ENCODE data around the gene MAMDC2. TPM values are rescaled to one million over a fixed set of nuclear protein-coding genes. Genes with fewer than 3 reads are reported as not detected.

Gene MAMDC2
- total RNA-seq, 4 donors from 2014 or later = 8.9 to 24.7 (median 17.4) TPM

GRCh38 chr9:70121818-70122436, 78.3 kb downstream of the MAMDC2 start:
- peaks cover 0 to 6% (median 0%) of the 10 kb centered on the region in 3 donors for H3K36me3 ChIP-seq
- H3K4me1 ChIP-seq = no peaks in the 10 kb centered on the region
- no peak for DNase-seq
- TF ChIP-seq, protein P1, sequence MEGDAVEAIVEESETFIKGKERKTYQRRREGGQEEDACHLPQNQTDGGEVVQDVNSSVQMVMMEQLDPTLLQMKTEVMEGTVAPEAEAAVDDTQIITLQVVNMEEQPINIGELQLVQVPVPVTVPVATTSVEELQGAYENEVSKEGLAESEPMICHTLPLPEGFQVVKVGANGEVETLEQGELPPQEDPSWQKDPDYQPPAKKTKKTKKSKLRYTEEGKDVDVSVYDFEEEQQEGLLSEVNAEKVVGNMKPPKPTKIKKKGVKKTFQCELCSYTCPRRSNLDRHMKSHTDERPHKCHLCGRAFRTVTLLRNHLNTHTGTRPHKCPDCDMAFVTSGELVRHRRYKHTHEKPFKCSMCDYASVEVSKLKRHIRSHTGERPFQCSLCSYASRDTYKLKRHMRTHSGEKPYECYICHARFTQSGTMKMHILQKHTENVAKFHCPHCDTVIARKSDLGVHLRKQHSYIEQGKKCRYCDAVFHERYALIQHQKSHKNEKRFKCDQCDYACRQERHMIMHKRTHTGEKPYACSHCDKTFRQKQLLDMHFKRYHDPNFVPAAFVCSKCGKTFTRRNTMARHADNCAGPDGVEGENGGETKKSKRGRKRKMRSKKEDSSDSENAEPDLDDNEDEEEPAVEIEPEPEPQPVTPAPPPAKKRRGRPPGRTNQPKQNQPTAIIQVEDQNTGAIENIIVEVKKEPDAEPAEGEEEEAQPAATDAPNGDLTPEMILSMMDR (IDR thresholded peaks at IDR 0.05) = no peak
- no peak for TF ChIP-seq POLR2A (IDR thresholded peaks at IDR 0.05)
- no peaks in the 10 kb centered on the region for H3K27me3 ChIP-seq
- no peak overlapping the region for H3K4me3 ChIP-seq
- H3K27ac ChIP-seq = no peak overlapping the region
- no peaks in the 10 kb centered on the region for H3K9me3 ChIP-seq

DNA sequence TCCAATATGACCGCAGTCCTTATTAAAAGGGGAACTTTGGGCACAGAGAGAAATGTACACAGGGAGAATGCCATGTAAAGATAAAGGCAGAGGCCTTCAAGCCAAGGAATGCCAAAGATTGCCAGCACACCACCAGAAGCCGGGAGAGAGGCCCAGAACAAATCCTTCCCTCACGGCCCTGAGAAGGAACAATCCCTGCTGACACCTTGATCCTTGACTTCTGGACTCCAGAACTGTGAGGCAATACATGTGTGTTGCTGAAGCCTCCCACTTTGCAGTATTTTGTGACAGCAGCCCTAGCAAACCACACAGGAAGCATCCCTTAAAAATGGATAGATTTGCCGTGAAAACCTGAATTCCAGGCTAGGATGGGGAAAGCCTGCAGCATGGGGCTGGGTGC, 80.0 kb downstream of the MAMDC2 start:
- Histone ChIP-seq H3K27me3 (no peaks in the 10 kb centered on the region), H3K36me3 (peaks cover 0 to 11% (median 0%) of the 10 kb centered on the region in 3 donors), H3K9me3 (no peaks in the 10 kb centered on the region), H3K4me3 (no peak overlapping the region), H3K27ac (no peak overlapping the region), H3K4me1 (no peaks in the 10 kb centered on the region)
- no peak for DNase-seq
- TF ChIP-seq POLR2A (IDR thresholded peaks at IDR 0.05) = no peak
- TF ChIP-seq, protein P1 (IDR thresholded peaks at IDR 0.05) = no peak

DNA sequence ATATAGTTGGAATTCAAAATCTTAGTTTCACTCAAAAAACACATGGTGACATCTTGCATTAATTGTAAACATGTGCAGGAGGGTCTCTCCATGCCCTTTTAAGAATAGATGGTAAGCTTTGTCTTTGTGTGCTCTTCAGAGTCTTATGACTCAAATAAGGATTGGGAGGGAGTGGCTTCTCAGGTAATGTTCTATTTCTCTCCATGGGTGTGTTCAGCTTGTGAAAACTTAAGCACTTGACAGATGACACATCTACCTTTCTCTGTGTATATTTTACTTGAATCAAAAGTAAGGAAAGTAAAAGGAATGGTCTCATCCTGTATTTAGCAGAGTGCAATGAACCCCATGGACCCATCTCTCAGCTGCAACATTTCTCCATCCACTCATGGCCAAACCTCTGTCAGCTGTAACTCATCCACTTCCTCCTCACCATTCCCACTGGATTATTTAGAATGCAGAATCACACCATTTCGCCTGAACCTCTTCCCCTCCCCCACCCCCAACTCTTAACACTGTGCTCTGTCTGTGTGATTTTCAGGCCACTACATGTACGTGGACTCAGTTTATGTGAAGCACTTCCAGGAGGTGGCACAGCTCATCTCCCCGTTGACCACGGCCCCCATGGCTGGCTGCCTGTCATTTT, 82.1 kb downstream of the MAMDC2 start:
- peaks cover 0 to 5% (median 0%) of the 10 kb centered on the region in 3 donors for H3K36me3 ChIP-seq
- TF ChIP-seq, protein P1 (IDR thresholded peaks at IDR 0.05) = no peak
- no peak for TF ChIP-seq POLR2A (IDR thresholded peaks at IDR 0.05)
- no peak for DNase-seq
- no peak overlapping the region for H3K4me3 ChIP-seq
- H3K27me3 ChIP-seq = no peaks in the 10 kb centered on the region
- H3K27ac ChIP-seq = no peak overlapping the region
- H3K9me3 ChIP-seq = no peaks in the 10 kb centered on the region
- H3K4me1 ChIP-seq = no peaks in the 10 kb centered on the region

DNA sequence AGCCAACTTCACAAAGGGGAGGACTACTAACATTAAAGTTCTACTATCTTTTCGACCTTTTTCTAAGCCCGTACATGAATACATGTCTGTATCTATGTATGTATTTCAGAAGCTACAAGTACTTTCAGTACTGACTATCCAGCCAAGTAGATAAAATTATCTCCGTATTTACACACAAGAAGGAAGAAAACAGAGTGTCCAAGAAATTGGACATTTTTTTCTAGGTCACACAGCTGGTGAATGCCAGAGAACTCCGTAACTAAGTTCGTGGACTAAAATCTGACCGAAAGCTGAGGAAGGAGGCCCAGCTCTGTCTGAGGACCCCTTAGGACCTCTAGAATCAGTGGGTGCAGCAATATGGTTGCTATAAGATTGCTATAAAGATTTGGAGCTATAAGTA, 83.4 kb downstream of the MAMDC2 start:
- DNase-seq = no peak
- Histone ChIP-seq H3K4me1 (no peaks in the 10 kb centered on the region), H3K4me3 (no peak overlapping the region), H3K9me3 (no peaks in the 10 kb centered on the region), H3K36me3 (peaks cover 0 to 5% (median 0%) of the 10 kb centered on the region in 3 donors), H3K27ac (no peak overlapping the region), H3K27me3 (no peaks in the 10 kb centered on the region)
- no peak for TF ChIP-seq POLR2A (IDR thresholded peaks at IDR 0.05)

GRCh38 chr9:70127540-70128416, 84.1 kb downstream of the MAMDC2 start:
- Histone ChIP-seq H3K36me3 (peaks cover 0 to 5% (median 0%) of the 10 kb centered on the region in 3 donors), H3K4me3 (no peak overlapping the region), H3K4me1 (no peaks in the 10 kb centered on the region), H3K27ac (no peak overlapping the region), H3K27me3 (no peaks in the 10 kb centered on the region), H3K9me3 (no peaks in the 10 kb centered on the region)
- no peak for TF ChIP-seq POLR2A (IDR thresholded peaks at IDR 0.05)
- TF ChIP-seq, protein P1 (IDR thresholded peaks at IDR 0.05) = no peak
- DNase-seq = no peak

DNA sequence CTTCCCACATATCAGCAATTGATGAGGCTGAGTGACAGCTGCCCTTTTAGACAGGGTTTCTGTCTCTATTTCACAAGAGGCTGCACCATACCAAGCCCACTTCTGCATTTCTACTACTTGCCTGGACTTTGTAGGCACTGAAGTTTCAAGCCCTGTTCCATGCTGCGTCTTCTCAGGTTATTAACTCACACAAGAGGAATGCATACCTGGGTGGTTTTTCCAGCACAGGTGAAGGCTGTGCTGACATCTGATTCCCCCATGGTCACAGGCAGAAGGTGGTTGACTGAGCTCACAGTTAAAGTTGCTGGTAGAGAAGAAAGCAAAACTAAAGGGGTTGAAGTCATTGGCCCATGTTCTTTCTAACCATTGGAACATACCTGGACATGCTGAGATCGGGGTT, 86.6 kb downstream of the MAMDC2 start:
- H3K27ac ChIP-seq = no peak overlapping the region
- peaks cover 0 to 5% (median 0%) of the 10 kb centered on the region in 3 donors for H3K36me3 ChIP-seq

More for the DNA sequence above, 86.6 kb downstream of the MAMDC2 start:
- no peaks in the 10 kb centered on the region for H3K9me3 ChIP-seq
- no peak overlapping the region for H3K4me3 ChIP-seq
- no peak for DNase-seq
- no peaks in the 10 kb centered on the region for H3K4me1 ChIP-seq
- no peak for TF ChIP-seq POLR2A (IDR thresholded peaks at IDR 0.05)
- TF ChIP-seq, protein P1 (IDR thresholded peaks at IDR 0.05) = no peak
- no peaks in the 10 kb centered on the region for H3K27me3 ChIP-seq

Data from Peyer's patch (tissue), 4 donors.